GM18868 (cell line): Measurements from ENCODE around the gene SELENON.

Source experiments
- ATAC-seq: cut with Tn5 transposase; IDR thresholded peaks from one replicate; pipeline ENCODE4 v1.9.1; 2021; ENCODE audit warnings: mild to moderate bottlenecking, moderate library complexity; ENCODE audit not compliant: unreplicated experiment

The SELENON gene

GRCh38 chr1:25858906-25859789, 59.2 kb downstream of the SELENON start, which contains the start of gene AUNIP:
Gene AUNIP (minus strand): TSS chr1:25859457. CDS start chr1:25859357, 100 bp downstream.
- peak; percentile 81 for ATAC-seq

DNA sequence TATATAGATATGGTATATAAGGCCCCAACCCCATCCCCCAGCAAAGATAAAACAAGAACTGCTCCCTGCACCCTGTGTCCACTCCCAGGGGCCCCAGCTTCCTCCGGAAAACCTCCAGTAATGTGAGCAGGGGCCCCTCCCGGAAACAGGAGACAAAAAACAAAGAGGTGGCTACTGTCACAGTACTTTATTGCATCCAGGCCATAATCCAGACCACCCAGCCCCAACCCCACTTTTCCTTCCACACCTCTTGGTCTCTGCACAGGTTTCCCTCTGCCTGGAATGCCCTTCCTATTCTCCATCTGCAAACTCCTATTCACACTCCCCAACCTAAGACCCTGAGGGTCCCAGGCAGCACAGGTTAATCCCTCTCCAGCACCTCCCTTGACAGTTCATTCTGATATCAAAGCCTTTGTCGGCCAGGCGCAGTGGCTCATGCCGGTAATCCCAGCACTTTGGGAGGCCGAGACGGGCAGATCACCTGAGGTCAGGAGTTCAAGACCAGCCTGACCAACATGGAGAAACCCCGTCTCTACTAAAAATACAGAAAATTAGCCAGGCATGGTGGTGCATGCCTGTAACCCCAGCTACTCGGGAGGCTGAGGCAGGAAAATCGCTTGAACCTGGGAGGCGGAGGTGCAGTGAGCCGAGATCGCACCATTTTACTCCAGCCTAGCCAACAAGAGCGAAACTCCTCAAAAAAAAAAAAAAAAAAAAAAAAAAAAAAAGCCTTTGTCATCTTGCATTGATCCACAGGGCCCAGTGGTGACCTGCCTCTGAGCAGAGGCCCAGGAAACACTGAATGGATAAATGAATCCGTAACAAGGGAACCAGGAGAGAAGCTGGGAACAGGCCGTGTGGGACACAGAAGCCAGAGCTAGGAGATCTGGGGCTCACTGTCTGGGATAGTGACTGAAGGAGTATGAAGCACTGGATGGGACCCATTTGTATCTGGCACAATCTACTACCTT, 61.6 kb downstream of the SELENON start:
- ATAC-seq: no peak

DNA sequence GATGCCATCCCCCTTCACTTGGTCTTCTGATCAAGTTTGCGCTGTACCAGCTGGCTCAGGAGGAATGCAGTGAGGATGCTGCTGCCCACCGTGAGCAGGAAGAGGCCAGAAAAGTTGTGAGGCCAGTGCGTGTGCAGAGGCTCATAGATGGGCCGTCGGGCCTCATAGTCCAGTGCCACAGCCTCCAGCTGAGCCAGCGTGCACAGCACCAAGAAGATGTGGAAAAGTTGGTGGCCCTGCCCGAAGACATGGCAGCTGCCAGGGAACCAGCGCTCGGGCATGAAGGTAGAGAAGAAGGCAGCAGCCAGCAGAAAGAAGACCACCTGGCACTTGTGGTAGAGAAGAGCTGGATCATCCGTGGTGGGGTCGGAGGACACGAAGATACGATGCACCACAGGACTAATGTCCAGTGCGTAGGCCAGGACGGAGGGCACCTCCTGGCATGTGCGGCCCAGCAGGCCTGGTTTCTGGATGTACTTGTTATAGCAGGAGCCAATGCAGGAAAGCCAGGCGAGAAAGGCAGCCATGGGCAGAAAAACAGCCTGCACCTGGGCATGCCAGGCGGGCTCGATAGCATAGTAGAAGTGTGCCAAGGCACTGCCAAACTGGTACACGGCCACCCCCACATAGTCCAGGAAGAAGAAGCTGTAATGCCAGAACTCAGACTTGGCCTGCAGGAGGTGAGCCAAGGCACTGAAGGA, 62.9 kb downstream of the SELENON start:
- ATAC-seq: no peak

- ATAC-seq: no peak
Observed at GRCh38 chr1:25863486-25864262, 63.7 kb downstream of the SELENON start.

DNA sequence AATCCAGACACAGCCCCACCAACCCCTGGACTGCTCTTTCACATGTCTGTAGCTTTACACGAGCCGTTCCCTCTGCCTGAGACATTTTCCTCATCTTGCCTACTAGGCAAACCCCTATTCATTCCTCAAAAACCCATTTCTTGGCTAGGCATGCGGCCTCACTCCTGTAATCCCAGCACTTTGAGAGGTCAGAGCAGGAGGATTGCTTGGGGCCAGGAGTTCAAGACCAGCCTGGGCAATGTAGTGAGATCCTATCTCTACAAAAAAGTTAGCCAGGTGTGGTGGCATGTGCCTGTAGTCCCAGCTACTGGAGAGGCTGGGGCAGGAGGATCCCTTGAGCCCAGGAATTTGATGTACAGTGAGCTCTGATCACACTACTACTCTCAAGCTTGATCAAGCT, 64.4 kb downstream of the SELENON start:
- ATAC-seq: no peak

DNA sequence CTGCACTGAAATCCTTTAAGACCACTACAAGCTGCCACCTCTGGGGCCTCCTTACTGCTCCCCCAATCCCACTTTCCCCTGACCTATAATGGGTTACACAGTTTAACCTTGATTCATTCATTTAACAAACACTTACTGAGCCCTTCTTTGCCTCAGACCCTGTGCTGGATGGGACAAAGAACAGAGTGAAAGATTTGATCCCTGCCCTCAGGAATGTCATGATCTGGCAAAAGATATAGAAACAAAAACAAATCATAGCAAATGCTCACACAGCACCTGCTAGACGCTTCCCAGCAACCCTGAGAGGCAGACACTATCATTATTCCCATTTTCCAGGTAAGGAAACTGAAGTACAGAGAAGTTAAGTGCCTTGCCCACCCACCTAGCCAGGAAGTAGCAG, 66.3 kb downstream of the SELENON start:
- ATAC-seq: no peak

DNA sequence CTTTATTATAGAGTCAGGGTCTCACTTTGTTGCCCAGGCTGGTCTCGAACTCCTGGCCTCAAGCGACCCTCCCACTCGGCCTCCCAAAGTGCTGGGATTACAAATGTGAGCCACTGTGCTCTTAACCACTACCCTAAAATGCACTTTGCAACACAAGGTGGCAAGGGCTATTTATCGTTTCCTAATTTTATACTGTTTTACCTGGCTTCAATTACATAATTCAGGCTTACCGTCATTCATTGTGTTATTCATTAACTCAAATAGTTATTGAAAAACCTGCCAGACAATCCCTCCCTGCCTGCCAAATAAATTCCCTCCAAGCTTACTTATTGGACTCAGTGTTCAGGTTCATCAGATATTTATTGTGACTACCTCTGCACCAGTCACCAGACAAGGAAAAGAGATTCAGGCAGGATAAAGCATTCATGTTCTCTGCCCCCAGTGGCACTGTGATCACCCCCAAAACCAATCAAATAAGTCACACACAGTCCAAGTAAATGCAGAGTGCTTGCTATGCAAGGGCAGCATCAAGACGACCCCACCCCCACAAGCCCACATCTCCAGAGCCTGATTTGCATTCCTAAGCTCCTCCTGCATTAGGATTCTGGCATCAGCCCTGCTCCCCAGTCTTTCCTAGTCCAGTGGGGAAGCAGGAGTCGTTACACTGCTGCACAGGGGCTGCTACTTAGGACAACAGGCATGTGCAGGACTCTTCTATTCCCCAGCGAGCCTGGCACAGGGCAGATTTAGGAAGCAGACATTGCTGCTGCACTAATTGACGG, 67.4 kb downstream of the SELENON start:
- ATAC-seq: no peak
